GM23338 (cell line): ENCODE results near the gene PPM1L. TPM values are rescaled to one million over a fixed set of nuclear protein-coding genes. Genes with fewer than 3 reads are reported as not detected.

ENCODE experiments used
- ATAC-seq: fragments of 200-7000 bp; cut with Tn5 transposase; 3 replicates; pipeline ENCODE4 v1.9.1; 2020
- DNase-seq: peaks from one replicate; pipeline ENCODE4 v3.0.0-alpha.2; 2015; ENCODE audit warnings: low spot score
- H2AFZ ChIP-seq: fragments of 200-600 bp; sonication (generic); 2 replicates; pipeline ENCODE4 v1.8.0; 2016; ENCODE audit warnings: antibody characterized with exemption, mild to moderate bottlenecking, moderate library complexity
- H3F3A ChIP-seq: fragments of 200-600 bp; sonication (generic); replicated peaks from 2 replicates; pipeline ENCODE4 v1.8.0; 2017; ENCODE audit warnings: antibody characterized with exemption, mixed run types, low read depth
- H3K27ac ChIP-seq: fragments of 200-600 bp; sonication (generic); 2 replicates; pipeline ENCODE4 v1.6.1; 2016; ENCODE audit warnings: low read depth
- H3K27me3 ChIP-seq: fragments of 200-600 bp; sonication (generic); 2 replicates; pipeline ENCODE4 v1.8.0; 2016; ENCODE audit warnings: mild to moderate bottlenecking, mixed run types, moderate library complexity; ENCODE audit not compliant: insufficient read depth
- H3K36me3 ChIP-seq: fragments of 200-600 bp; sonication (generic); 2 replicates; pipeline ENCODE4 v1.8.0; 2016; ENCODE audit warnings: mild to moderate bottlenecking; ENCODE audit not compliant: insufficient read depth
- H3K4me1 ChIP-seq: fragments of 200-600 bp; sonication (generic); 2 replicates; pipeline ENCODE4 v1.8.0; 2016; ENCODE audit warnings: mild to moderate bottlenecking, moderate library complexity; ENCODE audit not compliant: insufficient read depth
- H3K4me2 ChIP-seq: fragments of 200-600 bp; sonication (generic); 2 replicates; pipeline ENCODE4 v1.7.1; 2017; ENCODE audit warnings: mixed run types
- H3K4me3 ChIP-seq: fragments of 200-600 bp; sonication (generic); 2 replicates; pipeline ENCODE4 v1.6.1; 2016; ENCODE audit warnings: mixed run types
- H3K79me2 ChIP-seq: fragments of 200-600 bp; sonication (generic); replicated peaks from 2 replicates; pipeline ENCODE4 v1.8.0; 2017; ENCODE audit warnings: mild to moderate bottlenecking; ENCODE audit not compliant: insufficient read depth
- H3K9me2 ChIP-seq: fragments of 200-600 bp; sonication (generic); 2 replicates; pipeline ENCODE4 v1.8.0; 2017; ENCODE audit not compliant: insufficient read depth
- H4K20me1 ChIP-seq: fragments of 200-600 bp; sonication (generic); replicated peaks from 2 replicates; pipeline ENCODE4 v1.8.0; 2017; ENCODE audit warnings: mild to moderate bottlenecking; ENCODE audit not compliant: insufficient read depth
- H3K27ac Mint-ChIP-seq: 2 replicates; pipeline ENCODE4 v1.8.0; 2020; ENCODE audit warnings: inconsistent platforms, mild to moderate bottlenecking, moderate library complexity, mixed read lengths
- H3K27me3 Mint-ChIP-seq: 3 replicates; pipeline ENCODE4 v1.8.0; 2022; ENCODE audit warnings: low read depth, mild to moderate bottlenecking, moderate library complexity, mixed read lengths, inconsistent platforms; ENCODE audit not compliant: insufficient read depth, poor library complexity
- H3K36me3 Mint-ChIP-seq: 3 replicates; pipeline ENCODE4 v1.8.0; 2021; ENCODE audit warnings: low read depth, mild to moderate bottlenecking, inconsistent platforms, moderate library complexity, mixed read lengths
- H3K4me1 Mint-ChIP-seq: 3 replicates; pipeline ENCODE4 v1.8.0; 2020; ENCODE audit warnings: mild to moderate bottlenecking, inconsistent platforms, mixed read lengths
- H3K4me3 Mint-ChIP-seq: 3 replicates; pipeline ENCODE4 v1.8.0; 2021; ENCODE audit warnings: moderate library complexity, mild to moderate bottlenecking, inconsistent platforms, mixed read lengths
- H3K9me3 Mint-ChIP-seq: 3 replicates; pipeline ENCODE4 v1.8.0; 2020; ENCODE audit warnings: moderate library complexity, mild to moderate bottlenecking, inconsistent platforms, mixed read lengths
- CREB1 ChIP-seq: fragments of 250-450 bp; sonication (Bioruptor Pico); IDR thresholded peaks from 2 replicates; pipeline ENCODE4 v1.5.0; 2020; ENCODE audit warnings: low read depth, mild to moderate bottlenecking, moderate library complexity
- ETS1 ChIP-seq: IDR thresholded peaks from 2 replicates; pipeline ENCODE4 v1.6.1; 2016; ENCODE audit warnings: antibody characterized with exemption
- EZH2phosphoT487 ChIP-seq: fragments of 200-600 bp; sonication (generic); IDR thresholded peaks from one replicate; pipeline ENCODE4 v1.8.1; 2018; ENCODE audit warnings: antibody characterized with exemption; ENCODE audit not compliant: unreplicated experiment
- NANOG ChIP-seq: IDR thresholded peaks from 2 replicates; pipeline ENCODE4 v1.6.1; 2016; ENCODE audit warnings: antibody characterized with exemption, borderline replicate concordance
- REST ChIP-seq: IDR thresholded peaks from one replicate; pipeline ENCODE4 v1.6.1; 2018; ENCODE audit warnings: antibody characterized with exemption; ENCODE audit not compliant: unreplicated experiment
- STAT1 ChIP-seq: IDR thresholded peaks from one replicate; pipeline ENCODE4 v1.6.1; 2016; ENCODE audit warnings: antibody characterized with exemption; ENCODE audit not compliant: unreplicated experiment
- ZNF331 ChIP-seq: fragments of 250-450 bp; sonication (Bioruptor Pico); IDR thresholded peaks from 2 replicates; pipeline ENCODE4 v1.5.0; 2020; ENCODE audit warnings: low read depth, mild to moderate bottlenecking, moderate library complexity
- ZNF462 ChIP-seq: fragments of 250-450 bp; sonication (Bioruptor Pico); IDR thresholded peaks from 2 replicates; pipeline ENCODE4 v1.5.0; 2020; ENCODE audit warnings: mild to moderate bottlenecking, moderate library complexity
- polyA plus RNA-seq: library from polyadenylated mRNA; unstranded; fragments of >200 nt; fragmentation: Nextera tagmentation; extraction: Ambion mirVana; gene quantifications from 2 replicates; pipeline ENCODE4 v1.2.1, GENCODE V29; 2016
- total RNA-seq: library from RNA; depleted of rRNA; stranded (reverse); fragments of >200 nt; shearing (Covaris generic); gene quantifications from 2 replicates; pipeline ENCODE4 v1.2.3, GENCODE V29; 2014

The PPM1L gene
- total and polyA plus RNA-seq, 2 experiments from 2014 or later: 3.9 to 26.4 TPM

GRCh38 chr3:160831401-160831800 is 75.4 kb downstream of the PPM1L start:
- Histone ChIP-seq H4K20me1 (no peaks in the 10 kb centered on the region), H3K4me3 (no peak overlapping the region), H3K4me2 (no peak overlapping the region), H2AFZ (no peak overlapping the region), H3K9me2 (no peaks in the 10 kb centered on the region), H3F3A (no peaks in the 10 kb centered on the region), H3K27me3 (no peaks in the 10 kb centered on the region), H3K36me3 (no peaks in the 10 kb centered on the region), H3K27ac (no peak overlapping the region), H3K4me1 (no peaks in the 10 kb centered on the region), H3K79me2 (peaks cover 8% of the 10 kb centered on the region)
- DNase-seq: no peak
- Mint-ChIP-seq H3K27ac (no peak overlapping the region), H3K9me3 (peaks cover 5% of the 10 kb centered on the region; the same call in 2 of the 3 replicates), H3K4me1 (peaks cover 18% of the 10 kb centered on the region), H3K27me3 (peaks cover 4% of the 10 kb centered on the region), H3K4me3 (no peak overlapping the region), H3K36me3 (peaks cover 3% of the 10 kb centered on the region; the same call in 2 of the 3 replicates)
- TF ChIP-seq ETS1 (no peak), STAT1 (no peak), EZH2phosphoT487 (no peak), ZNF331 (no peak), NANOG (no peak), CREB1 (CRISPR knock-in tag) (no peak), REST (no peak), ZNF462 (no peak)
- no peak for ATAC-seq
